Activated CD8-positive, alpha-beta T cell treated with anti-CD3 and anti-CD28 coated beads for 36 hours (primary cell): ENCODE results near the gene ECHDC3. TPM values are rescaled to one million over a fixed set of nuclear protein-coding genes. Genes with fewer than 3 reads are reported as not detected.
A peak's percentile ranks its signal among the peaks of the same experiment; 100 is the strongest.

Source experiments
- ATAC-seq: fragments of 200-7000 bp; cut with Tn5 transposase; one replicate; pipeline ENCODE4 v1.10.0; 2021; ENCODE audit warnings: mild to moderate bottlenecking, moderate library complexity
- CTCF ChIA-PET: fragments of 350-600 bp; sonication (Branson Sonifier 250); formaldehyde crosslinking; loops from one replicate; lab custom pipeline; 2021; ENCODE audit warnings: antibody characterized with exemption; lab: Charles Lee
- POLR2A ChIA-PET: fragments of 350-600 bp; sonication (Branson Sonifier 250); formaldehyde crosslinking; loops from one replicate; lab custom pipeline; 2021; ENCODE audit warnings: antibody characterized with exemption; lab: Charles Lee
- DNase-seq: peaks from one replicate; pipeline ENCODE4 v3.0.0-alpha.2; 2020
- H3K27ac Mint-ChIP-seq: one replicate; pipeline ENCODE4 v1.8.0; 2021; ENCODE audit warnings: mild to moderate bottlenecking, mixed read lengths
- H3K27me3 Mint-ChIP-seq: one replicate; pipeline ENCODE4 v1.8.0; 2021; ENCODE audit warnings: mixed read lengths
- H3K36me3 Mint-ChIP-seq: one replicate; pipeline ENCODE4 v1.8.0; 2021; ENCODE audit warnings: low read depth, mixed read lengths
- H3K4me1 Mint-ChIP-seq: one replicate; pipeline ENCODE4 v1.8.0; 2021; ENCODE audit warnings: low read depth, mixed read lengths
- H3K4me3 Mint-ChIP-seq: one replicate; pipeline ENCODE4 v1.8.0; 2021; ENCODE audit warnings: mild to moderate bottlenecking, moderate library complexity, mixed read lengths
- H3K9me3 Mint-ChIP-seq: one replicate; pipeline ENCODE4 v1.8.0; 2021; ENCODE audit warnings: mixed read lengths
- intact Hi-C: fragments of 100-400 bp; cut with micrococcal nuclease; formaldehyde crosslinking; loops from one replicate; pipeline ENCODE4 v1.10.0; 2022
- total RNA-seq, 2 experiments: library from RNA; stranded (reverse); gene quantifications; one replicate each; pipeline ENCODE4 v1.2.3, GENCODE V29; 2021
- TF ChIP-seq, protein P1 (sequence below): fragments of 200-600 bp; IDR thresholded peaks from one replicate; pipeline ENCODE4 v1.8.0; 2022; ENCODE audit warnings: antibody characterized with exemption, mild to moderate bottlenecking

ECHDC3 gene, protein sequence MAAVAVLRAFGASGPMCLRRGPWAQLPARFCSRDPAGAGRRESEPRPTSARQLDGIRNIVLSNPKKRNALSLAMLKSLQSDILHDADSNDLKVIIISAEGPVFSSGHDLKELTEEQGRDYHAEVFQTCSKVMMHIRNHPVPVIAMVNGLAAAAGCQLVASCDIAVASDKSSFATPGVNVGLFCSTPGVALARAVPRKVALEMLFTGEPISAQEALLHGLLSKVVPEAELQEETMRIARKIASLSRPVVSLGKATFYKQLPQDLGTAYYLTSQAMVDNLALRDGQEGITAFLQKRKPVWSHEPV
- 1 to 10 TPM; 1.1 to 1.7 TPM for total RNA-seq

DNA sequence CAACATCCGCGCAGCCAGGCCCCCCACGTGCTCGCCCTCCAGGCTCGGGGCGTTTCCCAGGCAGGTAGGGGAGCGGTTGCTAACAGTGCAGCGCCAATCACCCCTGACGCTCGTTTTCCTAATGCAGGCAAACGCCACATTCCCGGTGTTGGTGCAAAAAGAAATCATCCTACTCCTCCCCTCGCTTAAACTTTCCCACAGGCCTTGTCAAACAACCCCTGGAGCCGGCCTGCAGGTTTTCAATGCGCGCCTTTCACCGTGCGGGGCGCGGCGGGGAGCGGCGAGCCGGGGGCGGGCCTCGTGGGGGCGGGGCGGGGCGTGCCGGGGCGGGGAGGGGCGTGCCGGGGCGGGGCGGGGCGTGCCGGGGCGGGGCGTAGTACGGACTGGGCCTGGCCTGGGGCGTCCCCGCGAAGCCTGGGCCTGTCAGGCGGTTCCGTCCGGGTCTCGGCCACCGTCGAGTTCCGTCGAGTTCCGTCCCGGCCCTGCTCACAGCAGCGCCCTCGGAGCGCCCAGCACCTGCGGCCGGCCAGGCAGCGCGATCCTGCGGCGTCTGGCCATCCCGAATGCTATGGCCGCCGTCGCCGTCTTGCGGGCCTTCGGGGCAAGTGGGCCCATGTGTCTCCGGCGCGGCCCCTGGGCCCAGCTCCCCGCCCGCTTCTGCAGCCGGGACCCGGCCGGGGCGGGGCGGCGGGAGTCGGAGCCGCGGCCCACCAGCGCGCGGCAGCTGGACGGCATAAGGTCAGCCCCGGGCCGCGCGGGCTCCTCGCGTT is at the start of gene ECHDC3:
ECHDC3 (plus strand) TSS at position 374 of the 770 bp plus-strand sequence; CDS start at position 569, 195 bp downstream.
- TF ChIP-seq, protein P1, sequence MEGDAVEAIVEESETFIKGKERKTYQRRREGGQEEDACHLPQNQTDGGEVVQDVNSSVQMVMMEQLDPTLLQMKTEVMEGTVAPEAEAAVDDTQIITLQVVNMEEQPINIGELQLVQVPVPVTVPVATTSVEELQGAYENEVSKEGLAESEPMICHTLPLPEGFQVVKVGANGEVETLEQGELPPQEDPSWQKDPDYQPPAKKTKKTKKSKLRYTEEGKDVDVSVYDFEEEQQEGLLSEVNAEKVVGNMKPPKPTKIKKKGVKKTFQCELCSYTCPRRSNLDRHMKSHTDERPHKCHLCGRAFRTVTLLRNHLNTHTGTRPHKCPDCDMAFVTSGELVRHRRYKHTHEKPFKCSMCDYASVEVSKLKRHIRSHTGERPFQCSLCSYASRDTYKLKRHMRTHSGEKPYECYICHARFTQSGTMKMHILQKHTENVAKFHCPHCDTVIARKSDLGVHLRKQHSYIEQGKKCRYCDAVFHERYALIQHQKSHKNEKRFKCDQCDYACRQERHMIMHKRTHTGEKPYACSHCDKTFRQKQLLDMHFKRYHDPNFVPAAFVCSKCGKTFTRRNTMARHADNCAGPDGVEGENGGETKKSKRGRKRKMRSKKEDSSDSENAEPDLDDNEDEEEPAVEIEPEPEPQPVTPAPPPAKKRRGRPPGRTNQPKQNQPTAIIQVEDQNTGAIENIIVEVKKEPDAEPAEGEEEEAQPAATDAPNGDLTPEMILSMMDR = no peak
- H3K27ac Mint-ChIP-seq = no peak within 1 kb of the TSS
- H3K36me3 Mint-ChIP-seq = no peaks in the 10 kb centered on the region
- H3K4me3 Mint-ChIP-seq = peak within 1 kb of the TSS; percentile 56
- ATAC-seq = peak; percentile 93
- POLR2A ChIA-PET = no interaction called here
- peak; percentile 48 for DNase-seq
- intact Hi-C loops = no loop called here
- peaks cover 7% of the 10 kb centered on the region for H3K4me1 Mint-ChIP-seq
- H3K27me3 Mint-ChIP-seq = peaks cover 18% of the 10 kb centered on the region
- CTCF ChIA-PET = interaction anchor here (2.9 kb wide), 1 partner anchor 15 kb away, joined by 12 read pairs; no protein-coding TSS in a partner anchor
- H3K9me3 Mint-ChIP-seq = no peaks in the 10 kb centered on the region

DNA sequence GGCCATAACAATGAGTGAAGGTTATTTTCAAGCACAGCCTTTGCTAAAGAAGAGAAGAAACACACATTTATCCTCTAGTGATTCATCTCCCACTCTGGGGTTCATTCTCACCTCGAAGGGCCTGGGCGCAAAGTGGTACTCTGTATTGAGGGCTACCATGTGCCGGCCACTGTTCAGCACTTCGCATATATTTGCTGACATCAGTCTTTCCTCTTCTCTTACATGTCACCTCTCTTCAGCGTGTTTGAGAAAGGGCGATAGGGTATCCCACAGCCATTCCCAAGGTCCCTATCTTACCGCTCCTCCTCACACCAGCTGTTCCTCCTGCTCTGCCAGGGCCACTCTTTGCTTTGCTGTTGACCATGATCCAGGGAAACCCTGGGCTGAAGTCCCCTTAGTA is 48.8 kb upstream of the ECHDC3 start:
- Mint-ChIP-seq H3K36me3 (no peaks in the 10 kb centered on the region), H3K4me1 (peaks cover 4% of the 10 kb centered on the region), H3K27ac (no peak overlapping the region), H3K4me3 (no peak overlapping the region), H3K27me3 (peaks cover 4% of the 10 kb centered on the region), H3K9me3 (no peaks in the 10 kb centered on the region)
- POLR2A ChIA-PET = no interaction called here
- DNase-seq (no peak), ATAC-seq (no peak)
- CTCF ChIA-PET = no interaction called here
- TF ChIP-seq, protein P1 = no peak
- intact Hi-C loops = no loop called here

DNA sequence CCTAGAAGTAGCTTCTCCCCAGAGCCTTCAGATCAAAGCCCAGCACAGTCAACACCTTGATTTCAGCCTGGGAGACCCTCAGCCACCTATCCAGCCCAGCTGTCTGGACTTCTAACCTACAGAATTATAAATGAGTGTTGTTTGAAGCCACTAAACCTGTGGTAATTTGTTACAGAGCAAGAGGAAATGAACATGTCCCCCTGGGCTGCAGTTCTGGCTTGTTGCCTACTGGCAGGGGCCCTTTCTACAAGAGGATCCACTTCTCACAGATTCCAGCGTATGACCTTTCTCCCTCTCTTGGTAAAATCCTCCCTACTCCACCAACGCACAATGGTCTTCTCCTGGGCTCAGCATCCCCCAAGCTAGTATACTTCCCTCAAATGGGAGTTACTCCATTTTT is 46.4 kb upstream of the ECHDC3 start:
- ChIA-PET POLR2A (no interaction called here), CTCF (no interaction called here)
- no peaks in the 10 kb centered on the region for H3K9me3 Mint-ChIP-seq
- H3K36me3 Mint-ChIP-seq = no peaks in the 10 kb centered on the region
- intact Hi-C loops = no loop called here
- no peak for DNase-seq
- no peak overlapping the region for H3K27ac Mint-ChIP-seq
- TF ChIP-seq, protein P1 = no peak
- H3K4me3 Mint-ChIP-seq = no peak overlapping the region
- peaks cover 10% of the 10 kb centered on the region for H3K4me1 Mint-ChIP-seq
- H3K27me3 Mint-ChIP-seq = peaks cover 6% of the 10 kb centered on the region
- ATAC-seq = no peak

DNA sequence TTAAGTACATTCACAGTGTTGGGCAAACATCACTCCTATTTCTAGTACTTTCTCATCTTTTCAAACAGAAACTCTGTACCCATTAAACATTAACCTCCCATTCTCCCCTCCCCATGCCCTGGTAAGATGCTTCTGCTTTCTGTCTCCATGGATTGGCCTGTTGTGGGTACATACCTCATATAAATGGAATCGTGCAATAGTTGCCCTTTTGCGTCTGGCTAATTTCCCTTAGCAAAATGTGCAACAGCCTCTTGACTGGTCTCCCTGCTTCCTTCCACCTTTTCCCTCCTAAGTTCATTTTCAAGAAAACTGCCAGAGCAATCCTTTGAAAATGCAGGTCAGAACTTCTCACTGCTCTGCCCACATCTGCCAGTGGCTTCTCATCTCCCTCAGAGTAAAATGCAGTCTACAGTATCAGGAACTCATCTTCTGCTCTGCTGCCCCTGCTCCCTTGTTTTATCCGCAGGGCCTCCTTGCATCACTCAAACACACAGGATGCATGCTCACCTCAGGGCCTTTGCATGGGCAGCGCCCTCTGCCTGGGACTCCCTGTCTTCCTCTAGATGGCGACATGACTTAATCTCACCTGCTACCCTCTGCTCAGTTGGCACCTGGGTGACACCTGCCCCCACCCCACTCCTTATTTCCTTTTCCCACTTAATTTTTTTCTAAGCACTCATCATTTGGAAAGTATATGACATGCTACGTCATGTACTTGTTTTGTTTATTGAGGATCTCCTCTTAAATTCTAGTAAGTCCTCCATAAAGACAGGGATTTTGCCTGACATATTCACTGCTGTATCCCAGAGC is 44.3 kb upstream of the ECHDC3 start:
- Mint-ChIP-seq H3K36me3 (no peaks in the 10 kb centered on the region), H3K27ac (no peak overlapping the region), H3K4me1 (peaks cover 10% of the 10 kb centered on the region), H3K4me3 (no peak overlapping the region), H3K27me3 (peaks cover 7% of the 10 kb centered on the region), H3K9me3 (no peaks in the 10 kb centered on the region)
- ChIA-PET CTCF (no interaction called here), POLR2A (interaction anchor here (1.4 kb wide), 1 partner anchor 12 kb away, joined by 3 read pairs; no protein-coding TSS in a partner anchor)
- intact Hi-C loops = loop anchor here (2.0 kb wide), 1 partner anchor 61 kb away; no protein-coding TSS in a partner anchor
- peak; percentile 61 for ATAC-seq
- DNase-seq = peak; percentile 46
- TF ChIP-seq, protein P1 = no peak
